ENCODE results near the gene SSH2.

DNA sequence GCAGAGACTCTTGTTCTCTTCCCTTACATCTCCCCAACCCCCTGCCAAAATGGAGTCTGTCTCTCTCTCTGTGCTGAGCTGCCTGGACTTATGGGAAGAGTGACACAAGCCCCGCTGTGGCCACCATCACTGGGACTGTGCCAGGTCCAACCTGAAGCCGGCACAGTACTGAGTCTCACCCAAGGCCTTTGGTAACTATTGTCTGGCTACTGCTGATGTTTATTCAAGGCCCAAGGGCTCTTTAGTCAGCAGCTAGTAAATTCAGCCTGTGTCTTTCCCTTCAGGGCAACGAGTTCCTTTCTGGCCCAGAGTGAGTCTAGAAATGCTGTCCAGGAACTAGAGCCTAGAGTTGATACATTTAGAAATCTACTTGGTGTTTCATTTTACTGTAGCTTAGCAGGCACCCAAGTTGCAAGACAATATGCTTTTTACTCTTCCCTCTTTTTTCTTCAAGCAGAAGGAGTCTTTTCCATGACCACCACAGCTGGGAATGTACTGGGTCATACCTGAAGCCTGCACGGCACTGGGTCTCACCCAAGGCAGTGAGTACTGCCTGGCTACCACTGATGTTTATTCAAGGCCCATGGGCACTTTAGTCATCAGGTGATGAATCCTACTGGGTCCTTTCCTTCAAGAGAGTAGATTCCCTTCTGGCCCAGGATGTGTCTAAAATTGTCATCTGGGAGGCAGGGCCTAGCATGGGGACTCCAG lies 29.1 kb upstream of the SSH2 start:
- TF ChIP-seq, protein P1, sequence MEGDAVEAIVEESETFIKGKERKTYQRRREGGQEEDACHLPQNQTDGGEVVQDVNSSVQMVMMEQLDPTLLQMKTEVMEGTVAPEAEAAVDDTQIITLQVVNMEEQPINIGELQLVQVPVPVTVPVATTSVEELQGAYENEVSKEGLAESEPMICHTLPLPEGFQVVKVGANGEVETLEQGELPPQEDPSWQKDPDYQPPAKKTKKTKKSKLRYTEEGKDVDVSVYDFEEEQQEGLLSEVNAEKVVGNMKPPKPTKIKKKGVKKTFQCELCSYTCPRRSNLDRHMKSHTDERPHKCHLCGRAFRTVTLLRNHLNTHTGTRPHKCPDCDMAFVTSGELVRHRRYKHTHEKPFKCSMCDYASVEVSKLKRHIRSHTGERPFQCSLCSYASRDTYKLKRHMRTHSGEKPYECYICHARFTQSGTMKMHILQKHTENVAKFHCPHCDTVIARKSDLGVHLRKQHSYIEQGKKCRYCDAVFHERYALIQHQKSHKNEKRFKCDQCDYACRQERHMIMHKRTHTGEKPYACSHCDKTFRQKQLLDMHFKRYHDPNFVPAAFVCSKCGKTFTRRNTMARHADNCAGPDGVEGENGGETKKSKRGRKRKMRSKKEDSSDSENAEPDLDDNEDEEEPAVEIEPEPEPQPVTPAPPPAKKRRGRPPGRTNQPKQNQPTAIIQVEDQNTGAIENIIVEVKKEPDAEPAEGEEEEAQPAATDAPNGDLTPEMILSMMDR (IDR thresholded peaks at IDR 0.05; ENCODE audit: insufficient read depth, low read length, poor library complexity, severe bottlenecking), result no peak
- TF ChIP-seq EZH2phosphoT487 (conservative IDR thresholded peaks at IDR 0.05; ENCODE audit: low read length), result no peak

Measured in SU-DHL-6 (cell line).